Mesothelial cell of epicardium (in vitro differentiated cells): ENCODE data around the gene AHNAK2. TPM values are rescaled to one million over a fixed set of nuclear protein-coding genes. Genes with fewer than 3 reads are reported as not detected.
A peak's percentile ranks its signal among the peaks of the same experiment; 100 is the strongest.

Source experiments
- DNase-seq, 2 experiments: peaks; one replicate each; pipeline ENCODE4 v3.0.0; 2021; ENCODE audit warnings: low spot score in 2 of 2; ENCODE audit not compliant: unreplicated experiment in 2 of 2
- H3K27ac Mint-ChIP-seq: 2 replicates; pipeline ENCODE4 v1.8.0; 2021; ENCODE audit warnings: mixed read lengths
- H3K27me3 Mint-ChIP-seq: 2 replicates; pipeline ENCODE4 v1.8.0; 2021; ENCODE audit warnings: low read depth, mixed read lengths
- H3K36me3 Mint-ChIP-seq: 2 replicates; pipeline ENCODE4 v1.8.0; 2021; ENCODE audit warnings: mixed read lengths
- H3K4me1 Mint-ChIP-seq: 2 replicates; pipeline ENCODE4 v1.8.0; 2021; ENCODE audit warnings: mixed read lengths
- H3K4me3 Mint-ChIP-seq: 2 replicates; pipeline ENCODE4 v1.8.0; 2021; ENCODE audit warnings: mild to moderate bottlenecking, moderate library complexity, mixed read lengths
- H3K9me3 Mint-ChIP-seq: 2 replicates; pipeline ENCODE4 v1.8.0; 2021; ENCODE audit warnings: mixed read lengths
- CTCF ChIP-seq: fragments of 200-600 bp; sonication (generic); IDR thresholded peaks from one replicate; pipeline ENCODE4 v1.5.0; 2021; ENCODE audit warnings: antibody characterized with exemption; ENCODE audit not compliant: unreplicated experiment
- total RNA-seq: library from RNA; stranded (reverse); gene quantifications from 3 replicates; pipeline ENCODE4 v1.2.1, GENCODE V29; 2021

The AHNAK2 gene
- total RNA-seq, 1 donor from 2014 or later: 2.8 TPM

GRCh38 chr14:105019861-105020814 is 42.0 kb upstream of the AHNAK2 start:
- H3K27ac Mint-ChIP-seq: peak overlapping the region; percentile 95
- H3K4me1 Mint-ChIP-seq: peaks cover 54% of the 10 kb centered on the region
- no peaks in the 10 kb centered on the region for H3K9me3 Mint-ChIP-seq
- H3K27me3 Mint-ChIP-seq: no peaks in the 10 kb centered on the region
- peak; percentile 47 to 72 for DNase-seq
- peak overlapping the region; percentile 88 for H3K4me3 Mint-ChIP-seq
- TF ChIP-seq CTCF: no peak
- H3K36me3 Mint-ChIP-seq: no peaks in the 10 kb centered on the region

GRCh38 chr14:105018414-105018813 is 40.2 kb upstream of the AHNAK2 start:
- no peak for TF ChIP-seq CTCF
- peaks cover 68% of the 10 kb centered on the region for H3K4me1 Mint-ChIP-seq
- no peaks in the 10 kb centered on the region for H3K27me3 Mint-ChIP-seq
- H3K27ac Mint-ChIP-seq: peak overlapping the region; percentile 95
- H3K36me3 Mint-ChIP-seq: no peaks in the 10 kb centered on the region
- DNase-seq: no peak
- H3K9me3 Mint-ChIP-seq: no peaks in the 10 kb centered on the region
- peak overlapping the region; percentile 88 for H3K4me3 Mint-ChIP-seq

- no peak for DNase-seq
- Mint-ChIP-seq H3K4me1 (peaks cover 72% of the 10 kb centered on the region), H3K36me3 (no peaks in the 10 kb centered on the region), H3K4me3 (no peak overlapping the region), H3K27me3 (no peaks in the 10 kb centered on the region), H3K27ac (peak overlapping the region; percentile 95), H3K9me3 (no peaks in the 10 kb centered on the region)
- no peak for TF ChIP-seq CTCF
Observed at GRCh38 chr14:105015905-105016304, 37.7 kb upstream of the AHNAK2 start.

- no peak overlapping the region for H3K4me3 Mint-ChIP-seq
- no peak for TF ChIP-seq CTCF
- no peaks in the 10 kb centered on the region for H3K9me3 Mint-ChIP-seq
- H3K27me3 Mint-ChIP-seq: no peaks in the 10 kb centered on the region
- peaks cover 2% of the 10 kb centered on the region for H3K36me3 Mint-ChIP-seq
- H3K4me1 Mint-ChIP-seq: peaks cover 72% of the 10 kb centered on the region
- DNase-seq: no peak
- H3K27ac Mint-ChIP-seq: peak overlapping the region; percentile 95
Observed at GRCh38 chr14:105015242-105015641, 37.1 kb upstream of the AHNAK2 start.

- peaks cover 2% of the 10 kb centered on the region for H3K36me3 Mint-ChIP-seq
- peak overlapping the region; percentile 95 for H3K27ac Mint-ChIP-seq
- H3K27me3 Mint-ChIP-seq: no peaks in the 10 kb centered on the region
- no peak overlapping the region for H3K4me3 Mint-ChIP-seq
- peaks cover 69% of the 10 kb centered on the region for H3K4me1 Mint-ChIP-seq
- DNase-seq: no peak
- H3K9me3 Mint-ChIP-seq: no peaks in the 10 kb centered on the region
- TF ChIP-seq CTCF: no peak
Observed at GRCh38 chr14:105014631-105015030, 36.5 kb upstream of the AHNAK2 start.
